ENCODE data around the gene NAIF1. TPM values are rescaled to one million over a fixed set of nuclear protein-coding genes. Genes with fewer than 3 reads are reported as not detected.

NAIF1 gene
- total RNA-seq, 4 donors from 2014 or later: 3.6 to 9.5 (median 8.9) TPM

- TF ChIP-seq CTCF (IDR thresholded peaks at IDR 0.05; ENCODE audit: low read depth): no peak
These were observed 20.1 kb upstream of the NAIF1 start for GRCh38 chr9:128087262-128087661.

- TF ChIP-seq CTCF (IDR thresholded peaks at IDR 0.05; ENCODE audit: low read depth): no peak
These were observed 18.8 kb upstream of the NAIF1 start for GRCh38 chr9:128085943-128086342.

GRCh38 chr9:128084746-128085145 lies 17.6 kb upstream of the NAIF1 start:
- no peak for TF ChIP-seq CTCF (IDR thresholded peaks at IDR 0.05; ENCODE audit: low read depth)

- no peak for TF ChIP-seq CTCF (IDR thresholded peaks at IDR 0.05; ENCODE audit: low read depth)
These were observed 15.0 kb upstream of the NAIF1 start for GRCh38 chr9:128082151-128082550.

GRCh38 chr9:128081056-128081455 lies 13.9 kb upstream of the NAIF1 start:
- TF ChIP-seq CTCF (IDR thresholded peaks at IDR 0.05; ENCODE audit: low read depth): no peak

- TF ChIP-seq CTCF (IDR thresholded peaks at IDR 0.05; ENCODE audit: low read depth): no peak
These were observed 13.1 kb upstream of the NAIF1 start for GRCh38 chr9:128080206-128080605.

- TF ChIP-seq CTCF (IDR thresholded peaks at IDR 0.05; ENCODE audit: low read depth): no peak
These were observed 11.6 kb upstream of the NAIF1 start for GRCh38 chr9:128078504-128079434.
